ENCODE measurements around the gene DMD.

DNA sequence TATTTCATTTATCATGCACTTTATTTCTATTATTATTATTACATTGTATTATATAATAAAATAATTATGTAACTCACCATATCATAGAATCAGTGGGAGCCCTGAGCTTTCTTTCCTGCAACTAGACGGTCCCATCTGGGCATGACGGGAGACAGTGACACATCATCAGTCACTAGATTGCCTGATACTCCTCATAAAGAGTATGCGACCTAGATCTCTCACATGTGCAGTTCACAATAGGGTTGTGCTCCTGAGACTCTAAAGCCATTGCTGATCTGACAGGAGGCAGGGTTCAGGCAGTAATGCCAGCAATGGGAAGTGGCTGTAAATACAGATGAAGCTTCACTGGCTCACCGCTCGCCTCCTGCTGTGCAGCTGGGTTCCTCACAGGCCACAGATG is 62.3 kb downstream of the DMD start:
- no peak for TF ChIP-seq CENPT (CRISPR knock-in tag; IDR thresholded peaks at IDR 0.05; ENCODE audit: low read depth)
- TF ChIP-seq ZNF207 (IDR thresholded peaks at IDR 0.05; ENCODE audit: borderline replicate concordance), result no peak
- TF ChIP-seq, protein P1, sequence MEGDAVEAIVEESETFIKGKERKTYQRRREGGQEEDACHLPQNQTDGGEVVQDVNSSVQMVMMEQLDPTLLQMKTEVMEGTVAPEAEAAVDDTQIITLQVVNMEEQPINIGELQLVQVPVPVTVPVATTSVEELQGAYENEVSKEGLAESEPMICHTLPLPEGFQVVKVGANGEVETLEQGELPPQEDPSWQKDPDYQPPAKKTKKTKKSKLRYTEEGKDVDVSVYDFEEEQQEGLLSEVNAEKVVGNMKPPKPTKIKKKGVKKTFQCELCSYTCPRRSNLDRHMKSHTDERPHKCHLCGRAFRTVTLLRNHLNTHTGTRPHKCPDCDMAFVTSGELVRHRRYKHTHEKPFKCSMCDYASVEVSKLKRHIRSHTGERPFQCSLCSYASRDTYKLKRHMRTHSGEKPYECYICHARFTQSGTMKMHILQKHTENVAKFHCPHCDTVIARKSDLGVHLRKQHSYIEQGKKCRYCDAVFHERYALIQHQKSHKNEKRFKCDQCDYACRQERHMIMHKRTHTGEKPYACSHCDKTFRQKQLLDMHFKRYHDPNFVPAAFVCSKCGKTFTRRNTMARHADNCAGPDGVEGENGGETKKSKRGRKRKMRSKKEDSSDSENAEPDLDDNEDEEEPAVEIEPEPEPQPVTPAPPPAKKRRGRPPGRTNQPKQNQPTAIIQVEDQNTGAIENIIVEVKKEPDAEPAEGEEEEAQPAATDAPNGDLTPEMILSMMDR (CRISPR knock-in tag; IDR thresholded peaks at IDR 0.05), result no peak
- TF ChIP-seq EZH2 (conservative IDR thresholded peaks at IDR 0.05; ENCODE audit: low read depth, low read length), result no peak
- no peak for TF ChIP-seq ZNF317 (CRISPR knock-in tag; IDR thresholded peaks at IDR 0.05)
- TF ChIP-seq RXRA (CRISPR knock-in tag; IDR thresholded peaks at IDR 0.05), result no peak
- no peak for TF ChIP-seq GATAD1 (CRISPR knock-in tag; IDR thresholded peaks at IDR 0.05)
- no peak for TF ChIP-seq FOXM1 (CRISPR knock-in tag; IDR thresholded peaks at IDR 0.05)
- TF ChIP-seq, protein P2, sequence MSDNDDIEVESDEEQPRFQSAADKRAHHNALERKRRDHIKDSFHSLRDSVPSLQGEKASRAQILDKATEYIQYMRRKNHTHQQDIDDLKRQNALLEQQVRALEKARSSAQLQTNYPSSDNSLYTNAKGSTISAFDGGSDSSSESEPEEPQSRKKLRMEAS (IDR thresholded peaks at IDR 0.05), result no peak

All from HepG2 (cell line).